ENCODE measurements around the gene TXNDC12.
"Not testable (repeated sequence)": the region's sequence is repeated elsewhere in the genome, so short reads cannot be mapped to it uniquely, and the experiment has no call there.

TXNDC12 gene

DNA sequence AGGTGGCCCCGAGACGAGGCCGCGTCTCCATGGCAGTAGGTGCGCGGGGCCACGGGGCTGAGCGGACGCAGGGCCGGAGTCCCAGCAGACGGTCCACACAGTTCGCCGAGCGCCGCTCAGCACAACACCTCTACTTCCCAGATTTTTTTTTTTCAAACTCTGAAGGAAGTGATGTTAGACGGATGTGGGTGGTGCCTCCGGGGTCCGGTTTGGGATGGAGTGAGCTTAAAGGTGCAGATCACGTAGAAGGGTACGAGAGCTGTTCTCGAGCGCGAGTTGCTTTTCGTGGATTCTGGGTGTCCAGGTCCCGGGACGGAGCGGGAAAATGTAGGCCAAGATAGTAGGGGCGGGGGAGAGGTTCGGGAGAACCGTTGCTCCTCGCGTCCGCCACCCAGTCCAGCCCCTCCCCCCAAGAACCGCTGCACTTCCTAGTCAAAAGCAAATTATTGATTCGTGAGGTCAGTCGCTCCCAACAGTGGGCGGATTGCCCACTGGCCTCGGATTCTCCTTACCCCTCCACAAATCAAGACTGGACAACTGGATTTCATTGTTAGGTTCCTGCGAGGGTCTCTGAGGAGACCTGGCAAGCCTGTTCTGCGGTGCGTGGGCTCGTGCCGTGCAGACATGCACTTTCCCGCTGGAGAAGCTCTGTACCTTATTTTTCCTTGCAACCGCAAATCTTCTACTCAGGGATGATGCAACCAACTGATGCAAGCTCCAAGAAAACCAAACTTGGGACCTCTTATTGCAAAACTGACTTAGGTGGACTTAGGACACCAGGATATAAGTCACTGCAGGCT, at the start of gene TXNDC12:
Gene TXNDC12 (minus strand): TSS at position 126 of the 800 bp plus-strand sequence. CDS start 95 bp downstream, at position 31.
- DNase-seq (ENCODE audit: low read depth), result peak; percentile 96

- DNase-seq (ENCODE audit: low read depth), result no peak
Observed at GRCh38 chr1:52102336-52103013, 47.5 kb upstream of the TXNDC12 start.

DNA sequence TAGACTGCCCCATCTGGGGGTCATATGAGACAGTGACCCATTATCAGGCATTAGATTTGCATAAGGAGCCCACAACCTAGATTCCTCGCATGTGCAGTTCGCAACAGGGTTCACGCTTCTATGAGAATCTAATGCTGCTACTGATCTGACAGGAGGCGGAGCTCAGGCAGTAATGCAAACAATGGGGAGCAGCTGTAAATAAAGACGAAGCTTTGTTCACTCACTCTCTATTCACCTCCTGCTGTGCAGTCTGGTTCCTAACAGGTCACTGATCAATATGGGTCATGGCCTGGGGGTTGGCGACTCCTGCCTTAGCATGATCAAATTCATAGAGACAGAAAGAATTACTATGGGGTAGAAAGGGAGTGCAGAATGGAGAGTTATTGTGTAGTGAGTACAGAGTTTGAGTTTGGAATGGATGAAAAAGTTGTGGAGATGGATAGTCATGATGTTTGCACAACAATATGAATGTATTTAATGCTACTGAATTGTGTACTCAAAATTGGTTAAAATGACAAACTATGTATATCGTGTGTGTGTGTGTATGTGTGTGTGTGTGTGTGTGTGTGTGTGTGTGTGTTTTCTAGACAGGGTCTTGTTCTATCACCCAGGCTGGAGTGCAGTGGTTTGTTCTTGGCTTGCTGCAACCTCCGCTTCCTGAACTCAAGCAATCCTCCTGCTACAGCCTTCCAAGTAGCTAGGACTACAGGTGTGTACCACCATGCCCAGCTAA, 43.3 kb upstream of the TXNDC12 start:
- no peak for DNase-seq (ENCODE audit: low read depth)

DNA sequence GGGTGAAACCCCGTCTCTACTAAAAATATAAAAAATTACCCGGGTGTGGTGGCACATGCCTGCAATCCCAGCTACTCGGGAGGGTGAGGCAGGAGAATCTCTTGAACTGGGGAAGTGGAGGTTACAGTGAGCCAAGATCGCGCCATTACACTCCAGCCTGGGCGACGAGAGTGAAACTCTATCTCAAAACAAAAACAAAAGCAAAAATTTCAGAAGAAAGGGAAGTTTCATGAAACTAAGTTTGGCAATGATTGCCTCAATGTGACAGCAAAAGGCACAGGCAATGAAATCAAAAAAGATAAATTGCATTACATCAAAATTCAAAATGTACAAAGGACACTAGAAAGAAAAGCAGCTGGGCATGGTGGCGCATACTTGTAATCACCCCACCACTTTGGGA, 41.2 kb upstream of the TXNDC12 start:
- DNase-seq (ENCODE audit: low read depth), result no peak

GRCh38 chr1:52094300-52094699, 39.3 kb upstream of the TXNDC12 start:
- DNase-seq (ENCODE audit: low read depth), result not testable (repeated sequence)

GRCh38 chr1:52087892-52088291, 32.9 kb upstream of the TXNDC12 start:
- DNase-seq (ENCODE audit: low read depth), result not testable (repeated sequence)

DNA sequence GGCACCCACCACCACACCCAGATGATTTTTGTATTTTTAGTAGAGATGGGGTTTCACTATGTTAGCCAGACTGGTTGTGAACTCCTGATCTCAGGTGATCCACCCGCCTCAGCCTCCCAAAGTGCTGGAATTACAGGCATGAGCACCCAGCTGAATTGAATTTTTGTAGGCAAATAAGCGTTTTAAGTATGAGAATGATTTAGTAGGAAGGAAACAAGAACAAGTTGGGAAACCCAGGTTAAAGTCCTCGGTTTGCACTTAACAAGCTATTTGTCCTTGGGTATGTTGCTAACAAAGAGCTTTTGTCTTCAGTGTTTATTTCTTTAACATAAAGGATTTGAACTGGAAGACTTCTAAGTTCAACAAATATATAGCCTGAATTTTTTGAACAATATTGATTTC, 25.0 kb upstream of the TXNDC12 start:
- no peak for DNase-seq (ENCODE audit: low read depth)

- not testable (repeated sequence) for DNase-seq (ENCODE audit: low read depth)
Observed at GRCh38 chr1:52077277-52077676, 22.3 kb upstream of the TXNDC12 start.

GRCh38 chr1:52072291-52072690, 17.3 kb upstream of the TXNDC12 start:
- DNase-seq (ENCODE audit: low read depth), result no peak

DNA sequence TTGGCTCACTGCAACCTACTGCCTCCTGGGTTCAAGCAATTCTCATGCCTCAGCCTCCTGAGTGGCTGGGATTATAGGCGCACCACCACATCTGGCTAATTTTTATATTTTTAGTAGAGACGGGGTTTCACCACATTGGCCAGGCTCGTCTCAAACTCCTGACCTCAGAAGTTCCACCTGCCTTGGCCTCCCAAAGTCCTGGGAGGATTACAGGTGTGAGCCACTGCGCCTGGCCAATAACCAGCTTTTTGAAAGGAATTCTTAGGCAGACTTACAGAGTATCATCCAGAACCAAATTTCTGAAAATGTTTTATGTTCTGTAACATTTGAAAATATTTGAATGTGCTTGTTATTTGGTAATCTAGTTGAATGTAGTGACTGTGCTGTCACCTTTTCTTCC, 15.7 kb upstream of the TXNDC12 start:
- no peak for DNase-seq (ENCODE audit: low read depth)

DNA sequence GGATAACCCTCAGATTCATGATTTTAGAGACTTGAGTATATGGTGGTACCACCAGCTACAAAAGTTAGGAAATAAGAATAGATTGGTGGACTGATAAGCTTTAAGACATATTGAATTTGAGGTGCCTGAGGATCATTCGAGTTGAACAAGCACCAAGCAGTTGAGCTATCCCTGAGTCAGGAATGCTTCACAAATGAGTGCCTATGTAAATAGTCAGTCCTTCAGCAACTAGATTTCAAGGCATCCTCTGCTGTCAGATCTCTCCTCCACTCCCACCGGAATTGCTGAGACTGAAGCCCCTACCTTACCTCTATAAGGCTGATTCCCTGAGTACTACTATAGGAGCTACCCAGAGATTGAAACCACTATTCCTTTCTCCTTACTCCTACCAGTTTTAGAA, 8.2 kb upstream of the TXNDC12 start:
- DNase-seq (ENCODE audit: low read depth), result no peak

DNA sequence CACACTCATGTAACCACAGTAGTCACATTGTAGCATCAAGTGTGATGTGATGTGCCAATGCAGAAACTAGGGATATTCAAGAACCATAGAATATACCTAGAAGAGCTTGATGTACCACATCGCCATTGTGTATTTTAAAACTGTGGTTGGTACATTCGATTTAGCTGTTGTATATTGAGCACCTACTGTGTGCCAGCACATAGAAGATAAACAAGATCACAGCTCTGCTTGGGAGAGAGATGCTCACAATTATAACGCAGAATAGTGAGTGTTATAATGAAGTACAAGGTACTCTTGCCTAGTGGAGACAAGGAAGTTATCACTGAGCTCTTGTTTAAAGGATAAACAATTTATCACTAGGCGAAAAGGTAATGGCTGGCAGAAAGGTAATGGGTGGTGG, 5.8 kb upstream of the TXNDC12 start:
- DNase-seq (ENCODE audit: low read depth), result no peak

DNA sequence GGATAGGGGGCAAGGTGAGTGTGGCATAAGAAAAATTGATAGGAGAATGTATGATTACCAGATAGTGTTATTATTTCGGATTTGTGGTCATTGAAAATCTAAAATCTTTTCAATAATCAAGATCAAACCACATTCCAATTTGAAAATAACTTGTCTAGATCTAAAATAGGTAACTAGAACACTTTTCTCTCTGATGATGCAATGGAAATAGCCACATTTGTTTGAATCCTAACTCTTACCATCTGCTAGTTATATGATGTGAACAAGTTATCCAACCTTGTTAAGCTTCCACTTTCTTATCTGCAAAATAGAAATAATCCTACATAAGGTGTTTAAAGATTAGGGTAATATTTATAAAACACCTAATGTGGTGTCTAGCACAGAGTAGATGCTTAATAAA, 4.9 kb upstream of the TXNDC12 start:
- no peak for DNase-seq (ENCODE audit: low read depth)

DNA sequence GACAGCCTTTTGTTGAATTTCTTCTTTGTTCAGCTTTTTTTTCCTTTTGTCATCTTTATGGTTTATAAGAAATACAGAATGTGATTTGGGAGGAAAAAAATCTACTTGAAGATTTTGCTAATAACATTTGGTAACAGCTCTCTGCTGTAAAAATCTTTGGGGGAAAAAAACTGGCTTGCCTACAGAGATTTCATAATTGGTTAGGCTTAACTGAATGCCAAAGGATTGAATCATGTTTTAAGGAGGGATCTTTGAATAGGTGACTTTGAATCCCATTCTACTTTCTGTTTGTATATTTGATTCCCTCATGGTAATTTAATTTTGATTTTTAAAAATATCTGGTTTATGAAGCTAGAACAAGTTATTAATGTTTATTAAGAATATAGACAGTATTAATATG, 4.3 kb upstream of the TXNDC12 start:
- peak; percentile 69 for DNase-seq (ENCODE audit: low read depth)

- no peak for DNase-seq (ENCODE audit: low read depth)
Observed at GRCh38 chr1:52057876-52058415, 3.0 kb upstream of the TXNDC12 start.

- peak; percentile 13 for DNase-seq (ENCODE audit: low read depth)
Observed at GRCh38 chr1:52057255-52057654, 2.3 kb upstream of the TXNDC12 start.

DNA sequence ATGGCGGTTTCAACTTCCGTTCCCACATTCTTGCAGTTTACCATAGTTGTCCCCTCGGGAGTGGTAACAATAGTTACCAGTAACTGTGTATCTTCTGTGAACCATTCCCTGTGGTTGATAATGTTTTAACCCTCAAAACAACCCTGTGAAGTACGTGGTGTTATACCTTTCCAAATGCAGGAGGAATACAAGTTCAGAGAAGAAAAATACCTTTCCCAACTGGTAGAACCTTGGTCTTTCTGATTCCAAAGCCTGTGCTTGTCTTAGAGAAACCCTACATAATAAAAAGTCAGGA, 1.9 kb upstream of the TXNDC12 start:
- DNase-seq (ENCODE audit: low read depth), result no peak

GRCh38 chr1:52056163-52056936, 1.4 kb upstream of the TXNDC12 start, which contains the start of gene BTF3L4:
Gene BTF3L4 (plus strand): TSS chr1:52056295. CDS start chr1:52059848, 3,553 bp downstream.
- DNase-seq (ENCODE audit: low read depth), result peak; percentile 96

- no peak for DNase-seq (ENCODE audit: low read depth)
Observed at GRCh38 chr1:52055866-52056162, 823 bp upstream of the TXNDC12 start.

DNA sequence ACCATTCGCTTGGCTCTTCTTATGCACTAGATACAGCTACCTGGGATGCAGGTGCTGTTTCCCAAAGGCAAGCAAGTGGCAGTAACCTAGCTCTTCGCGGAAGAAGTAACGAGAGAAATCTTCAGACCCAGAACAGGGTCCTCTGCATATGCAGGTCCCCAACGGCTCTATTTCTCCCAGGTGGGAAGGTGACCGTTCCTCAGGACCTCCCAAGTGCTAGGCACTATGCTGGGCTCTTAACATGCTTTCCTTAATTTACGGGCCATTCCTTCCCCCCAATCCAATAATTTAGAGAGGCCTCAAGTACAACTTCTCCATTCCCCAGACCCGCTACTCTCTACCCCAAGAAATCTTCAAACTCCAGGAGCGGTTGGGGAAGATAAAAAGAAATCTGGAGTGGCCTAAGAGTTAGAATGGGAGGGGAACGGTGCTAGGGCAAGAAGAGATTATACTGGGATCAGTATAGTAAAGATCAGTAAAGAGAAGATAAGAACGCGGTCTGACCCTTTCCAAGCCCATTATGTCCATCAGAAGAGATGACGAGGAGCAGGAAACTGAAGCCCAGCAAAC, 410 bp downstream of the TXNDC12 start:
- no peak for DNase-seq (ENCODE audit: low read depth)

GRCh38 chr1:52053862-52054261, 1.1 kb downstream of the TXNDC12 start:
- DNase-seq (ENCODE audit: low read depth), result no peak

DNA sequence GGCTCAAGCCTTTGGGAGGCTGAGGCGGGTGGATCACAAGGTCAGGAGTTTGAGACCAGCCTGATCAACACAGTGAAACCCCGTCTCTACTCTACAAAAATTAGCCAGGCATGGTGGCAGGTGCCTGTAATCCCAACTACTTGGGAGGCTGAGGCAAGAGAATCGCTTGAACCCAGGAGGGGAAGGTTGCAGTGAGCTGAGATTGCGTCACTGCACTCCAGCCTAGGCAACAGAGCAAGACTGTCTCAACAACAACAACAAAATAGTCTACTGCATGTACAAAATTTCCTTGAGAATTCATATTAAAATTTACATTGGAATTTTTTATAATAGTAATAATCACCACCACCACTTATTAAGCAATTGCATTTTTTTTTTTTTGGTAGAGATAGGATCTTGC, 5.7 kb downstream of the TXNDC12 start:
- not testable (repeated sequence) for DNase-seq (ENCODE audit: low read depth)
